Smooth muscle cell (in vitro differentiated cells): ENCODE results near the gene ZNF318. TPM values are rescaled to one million over a fixed set of nuclear protein-coding genes. Genes with fewer than 3 reads are reported as not detected.
"Not testable (repeated sequence)": the region's sequence is repeated elsewhere in the genome, so short reads cannot be mapped to it uniquely, and the experiment has no call there.

Experiments used
- DNase-seq: peaks from one replicate; lab custom pipeline; 2025; ENCODE audit not compliant: unreplicated experiment; lab: John Stamatoyannopoulos, UW
- H2AFZ ChIP-seq: fragments of 200-600 bp; sonication (generic); 2 replicates; pipeline ENCODE4 v1.6.0; 2016; ENCODE audit warnings: antibody characterized with exemption, low read depth, mild to moderate bottlenecking
- H3F3A ChIP-seq: fragments of 200-600 bp; sonication (generic); 2 replicates; pipeline ENCODE4 v1.6.0; 2017; ENCODE audit warnings: antibody characterized with exemption, low read depth
- H3K27ac ChIP-seq: fragments of 200-600 bp; sonication (generic); 2 replicates; pipeline ENCODE4 v1.5.1; 2016; ENCODE audit warnings: low read depth, mild to moderate bottlenecking
- H3K27me3 ChIP-seq: fragments of 200-600 bp; sonication (generic); 2 replicates; pipeline ENCODE4 v1.6.1; 2016; ENCODE audit warnings: low read depth, mild to moderate bottlenecking
- H3K36me3 ChIP-seq: fragments of 200-600 bp; sonication (generic); 2 replicates; pipeline ENCODE4 v1.5.1; 2016; ENCODE audit warnings: low read depth
- H3K4me1 ChIP-seq: fragments of 200-600 bp; sonication (generic); 2 replicates; pipeline ENCODE4 v1.5.1; 2016; ENCODE audit warnings: low read depth
- H3K4me2 ChIP-seq: fragments of 200-600 bp; sonication (generic); 2 replicates; pipeline ENCODE4 v1.6.0; 2016; ENCODE audit warnings: mild to moderate bottlenecking
- H3K4me3 ChIP-seq: fragments of 200-600 bp; sonication (generic); 2 replicates; pipeline ENCODE4 v1.5.1; 2016; ENCODE audit warnings: mild to moderate bottlenecking
- H3K79me2 ChIP-seq: fragments of 200-600 bp; sonication (generic); 2 replicates; pipeline ENCODE4 v1.6.0; 2016; ENCODE audit warnings: low read depth, mild to moderate bottlenecking
- H3K9ac ChIP-seq: fragments of 200-600 bp; sonication (generic); 2 replicates; pipeline ENCODE4 v1.6.0; 2016; ENCODE audit warnings: low read depth
- H3K9me3 ChIP-seq: fragments of 200-600 bp; sonication (generic); replicated peaks from 2 replicates; pipeline ENCODE4 v1.5.1; 2016; ENCODE audit warnings: low read depth
- H4K20me1 ChIP-seq: fragments of 200-600 bp; sonication (generic); 2 replicates; pipeline ENCODE4 v1.6.0; 2016; ENCODE audit warnings: low read depth
- CTCF ChIP-seq: fragments of 200-600 bp; sonication (generic); IDR thresholded peaks from 2 replicates; pipeline ENCODE4 v1.5.1; 2017; ENCODE audit warnings: borderline replicate concordance, mild to moderate bottlenecking, antibody characterized with exemption; ENCODE audit not compliant: insufficient read depth, poor library complexity, severe bottlenecking
- WGBS: methylation state at CpG from one replicate; pipeline ENCODE4 v1.1.7; 2016; ENCODE audit warnings: low lambda C conversion rate; 5-methylcytosine and 5-hydroxymethylcytosine counted together
- polyA plus RNA-seq: library from polyadenylated mRNA; unstranded; fragments of >200 nt; fragmentation: Nextera tagmentation; extraction: Ambion mirVana; gene quantifications from 2 replicates; pipeline ENCODE4 v1.2.1, GENCODE V29; 2016
- total RNA-seq: library from RNA; depleted of rRNA; stranded (reverse); fragments of >200 nt; gene quantifications from 2 replicates; pipeline ENCODE4 v1.2.3, GENCODE V29; 2014

ZNF318 gene
- total and polyA plus RNA-seq, 2 experiments from 2014 or later: 5.8 to 14.7 TPM

DNA sequence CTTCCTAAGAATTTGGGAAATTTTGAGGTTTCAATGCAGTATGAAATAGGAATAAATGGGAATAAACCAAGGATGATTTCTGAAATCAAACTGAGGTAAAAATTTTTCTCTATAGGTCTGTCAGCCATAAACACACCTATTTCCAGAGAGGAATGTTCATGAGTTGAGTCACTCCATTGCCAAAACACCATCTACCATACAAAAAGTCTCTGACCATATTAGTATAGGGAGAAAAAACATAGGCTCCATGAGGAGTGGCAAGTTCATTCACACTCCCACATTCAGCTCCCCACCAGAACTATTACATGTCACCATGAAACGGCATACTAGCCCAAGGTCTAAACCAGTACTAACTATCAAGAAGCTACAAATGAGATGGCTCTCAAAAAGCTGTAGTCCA lies 9.6 kb downstream of the ZNF318 start:
- Histone ChIP-seq H3K4me3 (no peak overlapping the region), H3K27ac (no peak overlapping the region), H3K79me2 (peaks cover 10% of the 10 kb centered on the region), H3K9ac (no peak overlapping the region), H3K27me3 (no peaks in the 10 kb centered on the region), H3F3A (no peaks in the 10 kb centered on the region), H2AFZ (no peak overlapping the region), H4K20me1 (peaks cover 7% of the 10 kb centered on the region), H3K9me3 (no peaks in the 10 kb centered on the region), H3K4me2 (no peak overlapping the region), H3K4me1 (no peaks in the 10 kb centered on the region), H3K36me3 (peaks cover 13% of the 10 kb centered on the region)
- DNase-seq: no peak
- TF ChIP-seq CTCF: no peak
- 91% methylated on average over 1 of the region's 1 CpG for WGBS

DNA sequence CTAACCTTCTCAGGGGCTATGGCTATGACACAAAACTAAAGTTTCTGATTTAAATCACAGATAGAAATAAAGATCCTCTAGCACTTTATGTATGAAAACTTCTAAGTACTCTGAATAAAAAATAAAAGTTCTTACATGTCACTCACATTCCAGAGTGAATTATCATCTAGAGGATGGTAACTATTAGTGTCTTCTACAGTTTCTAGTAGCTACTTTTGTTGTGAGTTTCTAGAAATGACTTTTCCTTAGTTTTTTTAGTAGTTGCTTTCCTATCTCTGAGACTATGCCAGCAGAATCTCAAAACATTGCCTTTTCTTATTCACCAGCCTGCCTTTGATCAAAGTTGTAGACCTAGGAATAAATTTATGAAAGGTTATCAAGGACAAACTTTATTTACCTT lies 10.1 kb downstream of the ZNF318 start:
- Histone ChIP-seq H3K27ac (no peak overlapping the region), H3K36me3 (peaks cover 8% of the 10 kb centered on the region), H4K20me1 (peaks cover 7% of the 10 kb centered on the region), H3K4me3 (no peak overlapping the region), H3K9me3 (no peaks in the 10 kb centered on the region), H3K27me3 (no peaks in the 10 kb centered on the region), H3F3A (no peaks in the 10 kb centered on the region), H3K4me2 (no peak overlapping the region), H3K9ac (no peak overlapping the region), H3K4me1 (no peaks in the 10 kb centered on the region), H2AFZ (no peak overlapping the region), H3K79me2 (peaks cover 6% of the 10 kb centered on the region)
- no peak for DNase-seq
- TF ChIP-seq CTCF: no peak

GRCh38 chr6:43355862-43356590 lies 13.4 kb downstream of the ZNF318 start:
- Histone ChIP-seq H3K27me3 (no peaks in the 10 kb centered on the region), H3K79me2 (peaks cover 5% of the 10 kb centered on the region), H4K20me1 (no peaks in the 10 kb centered on the region), H3K4me2 (no peak overlapping the region), H3K4me1 (no peaks in the 10 kb centered on the region), H3K4me3 (no peak overlapping the region), H3K27ac (peak overlapping the region; percentile 33), H3K36me3 (peaks cover 8% of the 10 kb centered on the region), H3F3A (no peaks in the 10 kb centered on the region), H3K9ac (no peak overlapping the region), H2AFZ (no peak overlapping the region), H3K9me3 (no peaks in the 10 kb centered on the region)
- TF ChIP-seq CTCF: no peak
- WGBS: 69% methylated on average over 2 of the region's 2 CpGs
- DNase-seq: no peak

DNA sequence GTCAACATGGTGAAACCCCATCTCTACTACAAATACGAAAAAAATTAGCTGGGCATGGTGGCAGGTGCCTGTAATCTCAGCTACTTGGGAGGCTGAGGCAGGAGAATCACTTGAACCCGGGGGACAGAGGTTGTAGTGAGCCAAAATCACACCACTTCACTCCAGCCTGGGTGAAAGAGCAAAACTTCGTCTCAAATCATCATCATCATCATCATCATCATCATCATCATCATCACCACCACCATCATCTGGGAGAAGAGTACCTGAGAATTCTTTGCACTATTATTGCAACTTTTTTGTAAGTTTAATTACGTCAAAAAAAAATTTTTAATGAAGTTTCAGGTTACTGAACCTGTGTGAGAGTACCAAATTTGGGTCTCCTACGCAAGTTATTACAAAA lies 17.5 kb downstream of the ZNF318 start:
- DNase-seq: not testable (repeated sequence)
- WGBS: 94% methylated on average over 5 of the region's 5 CpGs

More for the DNA sequence above, 17.5 kb downstream of the ZNF318 start:
- not testable (repeated sequence) for H3K9ac ChIP-seq, H3K27ac ChIP-seq, H3K4me2 ChIP-seq, H3K27me3 ChIP-seq, H3K9me3 ChIP-seq, H3K79me2 ChIP-seq, H2AFZ ChIP-seq, H3K4me3 ChIP-seq, H3K4me1 ChIP-seq, H3F3A ChIP-seq, H4K20me1 ChIP-seq
- peaks cover 14% of the 10 kb centered on the region for H3K36me3 ChIP-seq
